Endometrium (tissue), 2 donors: ENCODE results near the gene HOXD4.

Source experiments
- FAIRE-seq: peaks from 2 replicates; lab custom pipeline; 2012; peaks lifted over from hg19 to GRCh38; lab: Jason Lieb, UNC
- donor health status: control.
- donor health status: control.

HOXD4 gene

DNA sequence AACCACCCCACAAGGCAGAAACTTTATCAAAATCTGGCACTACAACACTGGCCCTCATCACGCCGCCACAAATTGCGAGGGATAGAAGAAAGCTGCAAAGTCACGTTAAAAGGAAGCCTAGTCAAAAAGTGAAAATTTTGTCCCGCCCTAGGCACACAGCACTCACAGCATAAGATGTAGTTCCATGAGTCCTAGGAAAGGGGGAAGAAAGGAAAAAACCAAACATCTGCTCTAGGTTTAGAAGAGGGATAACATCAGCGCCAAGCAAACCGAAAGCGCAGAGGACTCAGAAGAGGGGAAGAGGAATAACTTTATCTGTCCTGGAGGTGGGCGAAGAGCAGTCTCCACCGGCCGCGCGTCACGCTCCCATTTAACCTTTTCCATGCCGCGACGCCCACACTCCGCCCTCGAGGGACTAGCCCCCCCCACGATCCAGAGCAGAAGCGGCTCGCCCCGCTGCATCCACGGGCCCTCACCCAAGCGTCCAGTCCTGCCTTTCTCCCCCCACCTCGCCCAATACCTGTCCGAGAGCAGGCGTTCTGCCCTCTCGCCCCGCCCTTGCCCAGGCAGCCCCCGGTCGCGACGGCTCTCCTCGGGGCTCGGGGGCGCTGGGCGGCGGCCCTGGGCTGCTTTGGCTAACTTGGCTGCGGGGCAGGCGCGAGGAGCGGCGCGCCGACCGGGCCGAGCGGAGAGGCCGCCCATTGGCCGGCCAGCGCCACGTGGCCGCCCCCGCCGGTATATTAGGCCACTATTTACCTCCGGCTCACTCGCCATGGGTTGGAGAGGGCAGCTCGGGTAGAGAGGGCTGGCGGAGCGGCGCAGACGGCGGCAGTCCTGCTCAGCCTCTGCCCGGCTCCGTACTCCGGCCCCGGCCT lies 36.8 kb downstream of the HOXD4 start, which contains the start of gene HOXD1:
Gene HOXD1, plus strand, starts transcription at position 770 of the 875 bp plus-strand sequence. CDS start 134 bp downstream, outside the sequence.
- no peak for FAIRE-seq

DNA sequence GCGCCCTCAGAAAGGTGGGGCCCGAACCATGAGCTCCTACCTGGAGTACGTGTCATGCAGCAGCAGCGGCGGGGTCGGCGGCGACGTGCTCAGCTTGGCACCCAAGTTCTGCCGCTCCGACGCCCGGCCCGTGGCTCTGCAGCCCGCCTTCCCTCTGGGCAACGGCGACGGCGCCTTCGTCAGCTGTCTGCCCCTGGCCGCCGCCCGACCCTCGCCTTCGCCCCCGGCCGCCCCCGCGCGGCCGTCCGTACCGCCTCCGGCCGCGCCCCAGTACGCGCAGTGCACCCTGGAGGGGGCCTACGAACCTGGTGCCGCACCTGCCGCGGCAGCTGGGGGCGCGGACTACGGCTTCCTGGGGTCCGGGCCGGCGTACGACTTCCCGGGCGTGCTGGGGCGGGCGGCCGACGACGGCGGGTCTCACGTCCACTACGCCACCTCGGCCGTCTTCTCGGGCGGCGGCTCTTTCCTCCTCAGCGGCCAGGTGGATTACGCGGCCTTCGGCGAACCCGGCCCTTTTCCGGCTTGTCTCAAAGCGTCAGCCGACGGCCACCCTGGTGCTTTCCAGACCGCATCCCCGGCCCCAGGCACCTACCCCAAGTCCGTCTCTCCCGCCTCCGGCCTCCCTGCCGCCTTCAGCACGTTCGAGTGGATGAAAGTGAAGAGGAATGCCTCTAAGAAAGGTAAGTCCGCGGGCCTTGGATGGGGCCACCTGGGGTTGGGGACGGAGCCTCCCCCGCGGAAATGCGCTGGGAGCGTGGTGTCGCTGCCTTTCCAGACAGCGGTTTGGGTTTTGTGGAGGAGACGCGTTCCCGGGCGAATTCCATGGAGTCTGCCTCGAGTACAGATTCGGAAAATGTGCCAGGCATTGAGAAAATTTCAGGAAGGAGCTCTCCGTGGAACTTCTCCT lies 37.7 kb downstream of the HOXD4 start:
- FAIRE-seq = no peak

DNA sequence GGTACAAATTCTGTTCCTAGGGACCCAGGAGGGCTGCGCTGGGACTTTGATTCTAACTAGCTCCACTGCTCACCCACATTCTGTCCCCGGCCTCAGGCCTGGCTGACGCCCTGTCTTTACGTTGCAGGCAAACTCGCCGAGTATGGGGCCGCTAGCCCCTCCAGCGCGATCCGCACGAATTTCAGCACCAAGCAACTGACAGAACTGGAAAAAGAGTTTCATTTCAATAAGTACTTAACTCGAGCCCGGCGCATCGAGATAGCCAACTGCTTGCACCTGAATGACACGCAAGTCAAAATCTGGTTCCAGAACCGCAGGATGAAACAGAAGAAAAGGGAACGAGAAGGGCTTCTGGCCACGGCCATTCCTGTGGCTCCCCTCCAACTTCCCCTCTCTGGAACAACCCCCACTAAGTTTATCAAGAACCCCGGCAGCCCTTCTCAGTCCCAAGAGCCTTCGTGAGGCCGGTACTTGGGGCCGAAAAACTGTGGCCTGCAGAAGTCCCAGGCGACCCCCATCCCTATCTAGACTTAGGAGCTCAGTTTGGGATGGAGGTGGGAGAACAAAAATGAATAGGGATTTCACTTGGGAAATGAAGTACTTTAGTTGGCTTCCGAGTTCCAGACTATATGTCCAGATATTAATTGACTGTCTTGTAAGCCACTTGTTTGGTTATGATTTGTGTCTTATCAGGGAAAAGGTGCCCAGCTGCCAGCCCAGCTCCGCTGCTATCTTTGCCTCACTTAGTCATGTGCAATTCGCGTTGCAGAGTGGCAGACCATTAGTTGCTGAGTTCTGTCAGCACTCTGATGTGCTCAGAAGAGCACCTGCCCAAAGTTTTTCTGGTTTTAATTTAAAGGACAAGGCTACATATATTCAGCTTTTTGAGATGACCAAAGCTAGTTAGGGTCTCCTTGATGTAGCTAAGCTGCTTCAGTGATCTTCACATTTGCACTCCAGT lies 38.6 kb downstream of the HOXD4 start:
- FAIRE-seq = no peak

DNA sequence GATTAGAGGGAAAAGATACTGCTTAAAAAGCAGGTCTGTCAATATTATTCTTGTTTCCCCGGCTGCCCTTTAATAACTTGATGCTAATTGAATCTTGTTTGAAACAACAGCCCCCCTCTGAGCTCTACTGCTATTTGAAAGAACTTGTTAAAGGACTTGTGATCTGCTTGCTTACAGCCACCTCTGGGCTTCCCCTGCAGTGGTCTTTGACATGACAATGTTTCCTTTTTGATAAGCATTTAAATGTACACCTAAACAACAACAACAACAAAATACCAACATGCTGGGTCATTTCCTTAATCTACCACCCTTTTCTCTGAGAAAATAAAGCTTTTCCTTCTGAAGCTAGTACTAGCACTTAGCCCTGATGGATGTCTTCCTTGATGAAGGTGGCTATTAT lies 41.0 kb downstream of the HOXD4 start:
- no peak for FAIRE-seq

DNA sequence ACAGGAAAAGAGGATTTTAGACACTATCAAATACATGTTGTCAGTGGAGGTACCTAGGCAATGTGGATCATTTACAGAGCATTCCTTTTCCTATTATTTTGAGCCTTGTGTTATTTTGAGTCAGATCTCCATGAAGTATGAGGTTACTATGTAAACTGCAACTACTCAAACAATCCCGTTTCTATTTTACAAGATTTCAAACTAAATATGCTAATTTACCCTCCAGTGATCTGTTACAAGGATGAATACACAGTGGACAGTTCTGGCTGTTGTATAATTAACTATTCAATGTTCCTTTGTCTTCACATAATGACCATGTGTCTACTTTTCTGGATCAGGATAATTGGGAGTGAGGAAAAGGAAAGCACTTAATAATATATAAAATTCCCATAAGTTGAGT lies 41.7 kb downstream of the HOXD4 start:
- no peak for FAIRE-seq

DNA sequence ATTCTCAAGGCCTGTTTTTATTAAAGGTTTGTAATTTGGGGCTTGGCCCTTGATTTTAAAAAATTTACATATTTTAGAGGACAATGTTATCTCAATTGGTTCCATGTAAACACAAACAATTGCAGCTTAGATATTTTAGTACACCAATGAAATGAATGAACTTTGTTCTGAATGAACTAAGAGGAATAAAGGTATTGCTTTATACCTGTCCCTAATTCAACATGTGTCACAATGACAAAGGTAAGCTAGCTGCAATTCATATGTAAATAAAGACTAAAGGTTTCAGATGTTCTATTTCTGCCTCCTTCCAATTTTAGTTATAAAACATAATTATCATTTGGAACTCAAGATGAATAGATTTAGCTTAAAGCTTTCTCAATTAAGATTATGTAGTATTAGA lies 48.6 kb downstream of the HOXD4 start:
- FAIRE-seq = no peak

DNA sequence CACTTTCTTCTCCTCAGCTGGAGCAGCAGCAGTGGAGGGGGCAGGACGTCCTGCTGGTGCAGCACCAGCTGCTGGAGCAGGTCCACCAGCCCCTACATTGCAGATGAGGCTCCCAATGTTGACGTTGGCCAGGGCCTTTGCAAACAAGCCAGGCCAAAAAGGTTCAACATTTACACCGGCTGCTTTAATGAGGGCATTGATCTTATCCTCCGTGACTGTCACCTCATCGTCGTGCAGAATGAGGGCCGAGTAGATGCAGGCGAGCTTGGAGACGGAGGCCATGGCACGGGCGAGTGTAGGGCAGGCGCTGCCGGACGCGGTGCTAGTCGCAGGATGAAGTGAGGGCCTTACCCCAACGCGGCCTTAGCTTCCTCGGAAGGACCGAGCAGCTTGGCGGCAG lies 49.6 kb downstream of the HOXD4 start:
- no peak for FAIRE-seq

DNA sequence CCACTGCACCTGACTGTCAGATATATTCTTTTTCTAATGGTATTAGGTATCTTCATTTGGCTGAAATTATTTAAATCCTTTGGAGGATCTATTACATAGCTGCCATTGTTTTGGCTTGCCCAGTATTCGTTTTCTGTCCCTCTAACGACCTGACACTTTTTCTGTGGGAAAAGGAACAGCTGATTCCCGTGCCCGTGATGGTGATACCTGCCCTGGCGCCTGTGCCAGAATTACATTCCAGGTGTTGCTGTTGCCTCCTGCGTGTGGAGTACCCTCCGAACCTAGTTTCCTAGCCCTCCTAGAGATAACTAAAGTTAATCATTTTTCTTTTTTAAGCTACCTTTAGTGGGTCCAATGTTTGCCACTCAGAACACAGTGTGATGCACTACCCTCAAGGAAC lies 51.1 kb downstream of the HOXD4 start:
- no peak for FAIRE-seq
